GM18873 (cell line): ENCODE data around the gene SLC35F1.

Experiments
- ATAC-seq: cut with Tn5 transposase; IDR thresholded peaks from one replicate; pipeline ENCODE4 v1.9.1; 2021; ENCODE audit warnings: mild to moderate bottlenecking, moderate library complexity, moderate number of reproducible peaks; ENCODE audit not compliant: unreplicated experiment, low FRiP score

The SLC35F1 gene

DNA sequence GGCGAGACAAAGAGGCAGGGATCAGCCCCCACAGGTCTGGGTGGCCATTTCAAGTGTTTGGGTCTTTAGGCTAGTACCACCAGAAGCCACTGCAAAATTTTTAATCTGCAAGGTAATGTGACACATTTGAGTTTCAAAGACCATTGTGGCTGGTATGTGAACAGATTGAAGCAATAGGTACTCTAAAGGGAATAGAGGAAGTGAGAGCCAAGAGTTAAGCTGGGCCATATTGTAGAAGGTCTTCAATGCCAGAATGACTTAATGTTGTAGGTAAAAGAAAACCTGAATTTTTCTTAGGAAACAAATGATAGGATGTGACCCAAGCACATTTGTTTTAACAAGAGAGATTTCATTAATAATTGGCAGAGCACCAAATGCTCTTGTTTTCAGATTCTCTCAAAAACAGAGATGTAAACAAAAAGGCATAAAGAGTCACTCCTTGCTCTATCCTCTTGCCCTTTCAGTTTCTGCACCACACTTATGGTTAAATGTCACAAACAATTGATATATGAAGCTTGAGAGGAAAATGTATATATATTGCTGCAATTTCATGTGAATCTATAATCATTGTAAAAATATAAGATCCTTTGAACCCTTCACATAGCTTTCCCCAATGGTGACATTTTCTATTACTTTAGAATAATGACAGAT is 333.9 kb downstream of the SLC35F1 start:
- ATAC-seq: peak; percentile 50

DNA sequence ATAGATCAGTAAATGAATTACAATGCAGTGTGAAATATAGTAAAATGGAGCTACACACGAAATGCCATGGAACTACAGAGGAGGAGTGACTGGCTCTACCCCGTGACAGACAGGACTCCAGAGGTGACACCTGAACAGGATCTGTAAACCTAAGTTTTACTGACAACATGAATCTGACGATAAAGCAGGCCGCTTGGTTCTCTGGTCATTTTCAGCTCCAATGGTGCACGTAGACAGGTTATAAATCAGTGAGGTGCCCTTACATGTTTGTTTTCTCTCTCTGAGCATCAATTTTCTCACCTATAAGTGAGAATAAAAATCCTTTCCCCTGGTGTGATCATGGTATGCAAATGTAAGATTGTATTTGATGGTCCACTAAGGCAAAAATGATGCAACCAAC is 339.3 kb downstream of the SLC35F1 start:
- no peak for ATAC-seq

DNA sequence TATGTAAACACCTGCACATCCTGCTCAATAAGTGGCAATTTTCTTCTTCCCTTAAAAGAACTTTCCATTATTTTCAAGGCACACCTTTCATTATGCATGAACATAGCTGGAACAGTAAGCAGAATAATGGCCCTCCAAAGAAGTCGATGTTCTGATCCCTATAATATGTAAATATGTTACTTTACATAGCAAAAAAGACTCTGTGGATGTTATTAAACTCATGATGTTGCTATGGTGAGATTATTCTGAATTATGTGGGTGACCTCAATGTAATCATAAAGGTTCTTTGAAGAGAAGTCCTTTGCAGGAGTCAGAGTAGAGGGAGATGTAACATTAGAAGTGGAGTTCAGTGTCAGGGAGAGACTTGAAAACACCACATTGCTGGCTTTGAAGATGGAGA is 341.1 kb downstream of the SLC35F1 start:
- ATAC-seq: no peak

DNA sequence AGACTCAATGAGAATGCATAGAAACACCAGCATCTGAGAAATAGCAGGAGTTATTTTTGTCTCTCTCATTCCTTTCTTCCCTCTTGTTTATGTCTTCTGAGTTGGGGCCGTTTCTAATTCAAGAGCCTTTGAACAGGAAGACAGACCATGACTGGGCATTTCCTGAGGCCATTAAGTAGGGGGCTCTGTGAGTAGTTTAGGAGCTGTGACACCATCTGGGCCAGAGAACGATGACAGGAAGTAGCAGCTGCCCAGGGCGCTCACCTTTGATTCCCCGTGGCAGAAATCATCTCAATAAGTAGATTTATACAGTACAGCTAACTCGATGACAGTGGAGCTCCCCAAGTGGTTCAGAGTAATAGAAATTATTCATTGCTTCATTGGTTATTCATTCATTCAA is 342.6 kb downstream of the SLC35F1 start:
- no peak for ATAC-seq

DNA sequence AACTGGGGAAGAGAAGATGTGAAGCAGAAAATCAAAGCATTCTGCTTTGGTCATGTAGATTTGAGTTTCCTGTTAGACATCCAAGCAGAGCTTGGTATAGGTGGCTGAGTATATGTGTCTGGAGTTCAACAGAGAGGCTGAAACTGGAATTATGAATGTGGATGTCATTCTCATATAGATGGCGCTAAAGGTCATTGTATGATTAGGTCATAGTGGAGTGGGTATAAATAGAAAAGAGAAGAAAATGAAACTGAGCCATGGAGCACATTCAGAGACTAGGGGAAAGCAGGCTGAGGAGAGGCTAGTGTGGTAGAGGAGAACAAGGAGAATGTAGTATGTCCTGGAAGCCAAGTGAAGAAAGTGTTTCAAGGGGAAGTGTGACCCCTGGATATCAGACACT is 345.4 kb downstream of the SLC35F1 start:
- ATAC-seq: no peak

DNA sequence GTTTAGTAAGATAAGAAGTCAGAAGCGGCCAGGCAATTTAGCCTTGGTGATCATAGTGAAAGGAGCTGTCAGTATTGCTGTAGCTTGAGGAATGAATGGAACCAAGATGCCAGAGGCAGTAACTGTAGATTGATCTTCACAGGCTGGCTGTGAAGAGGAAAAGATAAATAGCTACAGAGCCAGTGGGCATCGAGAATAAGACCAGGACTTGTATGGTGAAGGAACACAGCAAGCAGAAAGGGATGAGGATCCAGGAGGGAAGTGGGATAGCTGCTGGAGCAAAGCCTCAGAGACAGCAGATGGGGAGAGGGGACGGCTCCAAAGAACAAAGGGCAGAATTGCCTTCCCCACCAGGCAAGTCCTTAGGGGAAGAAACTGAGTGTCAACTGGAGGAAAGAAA is 346.7 kb downstream of the SLC35F1 start:
- no peak for ATAC-seq

DNA sequence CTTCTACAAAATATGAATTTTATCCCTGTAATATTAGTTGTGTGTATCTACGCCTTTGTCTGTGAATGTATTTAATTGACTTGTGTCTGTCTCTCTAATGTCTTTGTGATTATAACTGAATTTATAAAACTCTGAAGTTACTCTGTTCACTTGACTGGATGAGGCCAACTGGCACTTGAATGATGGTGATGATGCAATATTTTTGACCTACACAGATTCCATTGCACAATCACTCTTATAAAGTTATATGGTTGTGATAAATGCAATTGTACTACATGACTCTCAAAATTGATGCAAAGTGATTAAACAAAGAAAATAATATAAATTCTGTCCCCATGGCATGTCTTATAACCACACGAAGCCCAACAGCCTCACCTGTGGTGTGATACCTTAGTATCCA is 353.8 kb downstream of the SLC35F1 start:
- no peak for ATAC-seq

DNA sequence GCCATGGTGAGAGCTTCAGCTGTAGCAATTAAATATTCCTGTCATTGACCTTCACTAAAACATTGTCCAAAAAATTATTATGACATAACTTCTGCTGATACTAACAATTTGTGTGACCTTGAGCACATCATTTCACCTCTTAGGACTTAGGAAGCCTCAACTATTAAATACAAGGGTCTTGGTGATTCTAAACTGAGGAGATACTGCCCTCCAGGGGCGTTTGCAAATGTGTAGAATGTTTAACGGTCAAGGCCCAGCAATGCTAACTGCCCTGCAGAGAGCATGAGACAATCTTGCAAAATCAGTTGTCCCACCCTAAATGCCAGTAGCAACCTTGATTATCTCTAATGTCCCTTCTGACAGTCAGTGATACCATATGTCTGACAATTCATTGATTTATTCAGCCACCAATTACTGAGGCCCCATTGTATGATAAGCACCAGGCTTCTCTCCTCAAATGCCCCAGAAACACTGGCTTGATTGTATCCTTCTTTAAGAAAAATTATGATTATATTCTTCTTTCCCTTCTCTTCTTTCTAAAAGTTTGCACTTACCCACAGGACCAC is 356.9 kb downstream of the SLC35F1 start:
- ATAC-seq: no peak

DNA sequence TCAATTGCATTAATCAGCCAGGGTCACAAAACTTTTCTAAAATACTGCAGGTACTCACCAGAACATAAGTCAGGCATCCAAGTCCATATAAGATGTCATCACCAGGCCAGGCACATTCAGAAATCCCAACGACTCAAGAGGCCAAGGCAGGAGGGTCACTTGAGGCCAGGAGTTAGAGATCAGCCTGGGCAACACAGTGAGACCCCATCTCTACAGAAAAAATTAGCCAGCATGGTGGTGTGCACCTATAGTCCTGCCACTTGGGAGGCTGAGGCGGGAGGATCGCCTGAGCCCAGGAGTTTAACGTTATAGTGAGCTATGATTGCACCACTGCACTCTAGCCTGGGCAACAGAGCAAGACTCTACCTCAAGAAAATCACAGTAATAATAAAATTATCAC is 362.6 kb downstream of the SLC35F1 start:
- no peak for ATAC-seq

DNA sequence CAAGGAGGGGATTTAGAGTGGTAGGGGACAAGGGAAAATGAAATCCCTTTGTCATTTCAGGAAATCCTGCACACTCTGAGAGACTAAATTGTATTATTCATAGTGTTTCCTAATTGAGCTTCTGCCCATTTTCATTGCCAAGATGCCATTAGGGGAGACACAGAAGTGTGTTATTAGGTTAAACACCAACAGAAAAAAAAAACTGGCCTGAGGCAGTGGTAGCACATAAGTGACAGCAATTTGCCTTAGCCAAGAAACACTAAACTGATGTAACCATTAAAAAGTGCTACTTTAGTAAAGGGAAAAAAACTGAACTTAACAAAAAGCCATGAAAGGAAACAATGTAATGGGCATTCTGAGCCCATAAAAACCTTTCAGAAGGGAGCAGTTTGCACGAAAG is 370.6 kb downstream of the SLC35F1 start:
- ATAC-seq: no peak

DNA sequence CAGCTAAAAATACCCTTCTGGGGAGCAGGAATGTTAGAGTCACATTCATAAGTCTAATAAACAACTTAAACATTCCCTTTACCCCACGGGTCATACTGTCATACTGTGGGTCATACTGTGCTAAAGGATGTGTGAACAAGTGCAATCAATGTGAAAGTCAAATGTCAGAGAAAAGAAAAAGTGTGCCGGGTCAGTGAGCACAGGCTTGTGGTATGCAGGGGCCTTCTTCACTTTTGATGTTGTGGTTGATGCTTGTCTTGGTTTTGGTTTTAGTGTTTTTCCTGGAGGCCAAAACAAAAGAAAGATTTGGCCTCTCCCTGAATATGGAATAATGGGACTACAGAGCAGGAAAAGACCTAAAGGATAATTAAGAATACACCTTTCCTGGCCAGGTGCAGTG is 373.1 kb downstream of the SLC35F1 start:
- ATAC-seq: peak; percentile 82

DNA sequence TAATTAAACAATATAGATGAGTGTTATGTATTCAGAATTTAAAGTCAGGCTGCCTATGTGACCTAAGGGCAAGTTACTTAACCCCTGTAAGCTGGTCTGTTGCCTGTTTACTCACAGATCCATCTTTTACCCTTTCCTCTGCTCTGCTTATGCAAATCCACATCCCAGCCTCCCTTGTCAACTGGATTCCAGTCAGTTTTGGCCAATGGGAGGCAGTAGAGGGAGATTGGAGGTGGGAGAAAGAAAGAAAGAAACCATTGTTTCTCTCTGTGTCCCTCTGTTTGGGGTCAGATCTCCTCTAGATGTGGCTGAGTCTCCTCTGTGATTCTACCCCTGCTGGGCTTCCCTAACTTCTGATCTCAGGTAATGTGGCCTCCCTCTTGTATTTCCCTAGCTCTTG is 374.2 kb downstream of the SLC35F1 start:
- ATAC-seq: no peak

DNA sequence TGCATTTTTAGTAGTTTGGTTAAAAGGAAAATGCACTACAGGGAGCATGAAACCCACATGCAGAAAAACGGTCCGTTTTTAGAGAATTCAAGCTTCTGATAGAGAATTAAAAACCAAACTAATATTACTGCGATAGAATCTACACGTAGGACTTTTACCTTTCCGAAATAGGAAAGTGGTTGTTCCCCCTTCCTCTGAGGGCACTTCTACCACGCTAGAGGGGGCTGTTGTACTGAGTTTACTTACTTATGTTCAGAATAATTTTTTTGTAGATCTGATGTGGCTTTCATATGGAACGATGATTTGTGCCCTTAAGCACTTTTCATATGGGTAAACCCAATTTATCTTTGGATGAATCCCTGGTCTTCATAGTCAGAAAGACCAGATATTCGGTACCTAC is 376.7 kb downstream of the SLC35F1 start:
- ATAC-seq: no peak

DNA sequence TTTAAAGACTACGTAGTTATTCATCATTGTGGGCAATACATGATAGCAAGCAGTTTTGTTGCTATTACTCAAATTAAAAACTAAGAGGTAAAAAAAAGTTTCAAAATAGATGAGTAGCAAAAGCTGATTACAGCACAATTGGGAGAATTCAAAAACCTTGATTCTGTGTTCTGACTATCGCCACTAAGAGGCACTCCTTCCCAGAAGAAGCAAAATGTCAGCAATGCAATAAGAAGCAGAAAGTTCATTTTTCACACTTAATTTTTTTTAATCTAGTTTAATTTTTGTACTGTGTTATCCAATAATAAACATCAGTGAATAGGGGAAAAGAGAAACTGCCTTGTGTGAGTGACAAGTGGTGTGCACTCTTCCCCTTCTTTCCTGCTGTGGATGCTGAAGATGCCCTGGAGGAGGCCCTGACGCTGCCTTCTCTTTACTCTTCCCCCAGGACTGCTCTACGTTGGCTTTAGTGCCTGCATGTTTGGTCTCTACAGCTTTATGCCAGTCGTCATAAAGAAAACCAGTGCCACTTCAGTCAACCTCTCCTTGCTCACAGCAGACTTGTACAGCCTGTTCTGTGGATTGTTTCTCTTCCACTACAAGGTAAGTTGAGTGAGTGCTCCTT is 377.8 kb downstream of the SLC35F1 start:
- no peak for ATAC-seq

DNA sequence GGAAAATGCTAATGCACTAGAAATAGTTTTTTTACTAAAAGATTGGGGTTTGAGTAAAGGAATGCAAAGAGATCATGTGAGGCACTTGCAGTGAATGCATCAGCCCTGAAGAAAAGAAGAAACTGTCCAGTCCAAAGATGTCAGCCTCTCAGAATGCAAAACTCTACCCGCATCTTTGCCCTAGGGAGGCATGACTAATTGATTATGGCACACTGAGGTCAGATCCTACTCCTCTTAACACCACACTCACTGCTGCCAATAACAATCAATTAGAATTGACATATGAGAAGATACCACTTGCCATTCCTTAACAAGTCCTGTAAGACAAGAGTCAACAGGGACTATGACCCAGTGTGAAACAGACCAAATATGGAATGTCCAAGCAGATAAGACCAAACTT is 378.7 kb downstream of the SLC35F1 start:
- no peak for ATAC-seq

DNA sequence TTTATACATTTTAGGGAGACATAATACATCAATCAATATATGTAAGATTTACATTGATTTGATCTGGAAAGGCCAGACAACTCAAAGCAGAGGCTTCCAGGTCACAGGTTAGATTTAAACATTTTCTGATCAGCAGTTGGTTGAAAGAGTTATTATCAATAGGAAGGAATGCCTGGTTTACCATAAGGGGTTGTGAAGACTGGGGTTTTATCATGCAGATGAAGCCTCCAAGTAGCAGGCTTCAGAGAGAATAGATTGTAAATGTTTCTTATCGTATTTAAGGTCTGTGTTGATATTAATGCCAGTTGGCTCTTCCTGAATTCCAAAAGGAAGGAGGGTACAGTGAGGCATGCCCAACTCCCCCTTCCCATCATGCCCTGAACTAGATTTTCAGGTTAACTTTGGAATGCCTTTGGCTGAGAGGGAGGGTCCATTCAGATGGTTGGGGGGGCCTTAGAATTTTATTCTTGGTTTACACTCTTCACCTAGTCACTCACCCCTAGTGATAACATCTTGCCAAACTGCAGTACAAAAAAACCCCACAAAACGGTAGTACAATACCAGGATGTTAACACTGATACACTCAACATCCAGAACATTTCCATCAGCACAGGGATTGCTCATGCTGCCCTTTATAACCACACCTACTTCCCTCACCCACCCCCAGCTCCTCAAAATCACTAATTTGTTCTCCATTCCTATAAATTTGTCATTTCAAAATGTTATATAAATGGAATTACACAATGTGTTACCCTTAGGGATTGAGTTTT is 381.5 kb downstream of the SLC35F1 start:
- ATAC-seq: no peak

DNA sequence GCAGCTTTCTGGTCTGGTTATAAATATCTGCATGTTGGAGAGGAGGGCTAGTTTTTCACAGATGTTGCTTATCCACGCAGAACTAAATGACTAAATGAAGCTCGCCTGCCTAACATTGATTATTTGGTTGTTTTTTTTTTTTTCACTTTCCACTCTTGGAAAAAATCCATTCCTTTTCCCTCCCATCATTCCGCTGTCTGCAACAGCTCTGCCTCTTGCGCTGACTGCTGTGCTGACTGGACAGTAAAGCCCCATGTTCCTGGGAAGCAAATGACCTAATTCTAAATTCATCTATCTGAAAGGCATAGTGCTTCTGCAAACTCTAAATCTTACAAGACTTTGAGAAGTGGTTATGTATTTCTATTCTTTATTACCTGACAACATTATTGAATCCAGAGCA is 385.5 kb downstream of the SLC35F1 start:
- no peak for ATAC-seq

DNA sequence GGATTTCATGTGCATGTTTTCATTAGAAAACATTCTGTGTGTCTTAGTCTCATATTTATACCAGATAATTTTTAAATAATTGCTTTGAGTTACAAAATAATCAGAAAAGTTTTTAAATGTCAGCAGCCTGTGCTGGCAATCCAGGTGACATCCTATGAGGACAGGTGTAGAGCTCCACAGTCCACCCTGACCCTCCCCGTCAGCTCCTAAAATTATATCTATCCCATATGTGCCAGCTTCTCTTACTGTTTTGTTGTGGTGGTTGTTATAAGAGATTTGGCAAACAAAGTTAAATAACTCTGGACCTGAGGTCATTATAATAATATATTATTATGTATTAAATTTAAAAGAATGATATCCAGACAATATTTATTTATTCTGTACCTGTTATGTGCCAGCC is 387.8 kb downstream of the SLC35F1 start:
- ATAC-seq: no peak

DNA sequence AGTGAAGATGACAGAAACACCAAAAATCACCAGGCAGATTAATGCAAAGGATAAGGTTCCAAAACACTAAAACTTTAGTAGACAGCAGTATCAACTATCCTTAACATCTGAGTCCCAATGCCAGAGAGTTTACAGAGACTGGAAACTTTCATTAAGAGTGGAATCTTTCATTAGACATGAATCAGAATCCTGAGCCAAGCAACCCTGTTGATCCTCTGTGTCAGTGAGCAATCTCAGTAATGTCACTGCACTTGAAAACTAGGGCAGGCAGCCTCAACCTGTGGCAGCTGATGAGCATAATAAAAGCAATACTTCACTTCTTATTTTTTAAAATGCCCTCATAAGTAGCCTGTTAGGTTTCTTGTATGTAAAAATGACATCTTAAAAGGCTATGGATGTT is 388.3 kb downstream of the SLC35F1 start:
- ATAC-seq: no peak

DNA sequence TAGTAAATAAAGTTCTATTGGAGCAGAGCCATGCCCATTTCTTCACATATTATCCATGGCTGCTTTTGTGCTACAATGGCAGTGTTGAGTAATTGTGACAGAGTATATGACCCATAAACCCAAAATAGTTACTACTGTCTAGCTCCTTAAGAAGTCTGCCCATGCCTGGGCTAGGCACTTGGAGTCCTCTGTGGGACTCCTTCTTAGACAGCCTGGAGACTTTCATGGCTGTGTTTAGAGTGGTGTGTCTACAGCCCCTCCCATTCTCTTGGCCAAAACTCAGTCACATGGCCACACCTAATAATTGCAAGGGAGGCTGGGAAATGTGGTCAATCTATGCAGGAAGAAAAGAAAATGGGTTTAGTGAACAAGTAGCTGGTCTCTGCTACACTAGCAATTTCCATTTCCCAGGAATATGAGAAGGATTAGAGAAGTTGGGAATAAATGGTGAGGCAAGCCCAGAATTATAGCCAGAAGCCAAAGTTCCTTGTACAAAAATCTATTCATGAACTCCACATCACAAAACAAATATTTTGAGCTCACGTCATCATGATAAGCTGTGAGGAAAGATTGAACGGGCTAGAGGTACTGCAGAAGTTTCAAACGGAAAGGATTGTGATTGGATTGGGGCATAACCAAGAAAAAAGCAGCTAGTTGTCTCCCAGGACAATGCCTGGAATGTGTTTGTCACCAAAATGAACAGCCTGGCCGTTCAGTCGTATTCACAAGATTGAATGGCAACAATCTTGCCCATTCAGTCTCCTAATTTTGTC is 389.3 kb downstream of the SLC35F1 start:
- ATAC-seq: no peak

DNA sequence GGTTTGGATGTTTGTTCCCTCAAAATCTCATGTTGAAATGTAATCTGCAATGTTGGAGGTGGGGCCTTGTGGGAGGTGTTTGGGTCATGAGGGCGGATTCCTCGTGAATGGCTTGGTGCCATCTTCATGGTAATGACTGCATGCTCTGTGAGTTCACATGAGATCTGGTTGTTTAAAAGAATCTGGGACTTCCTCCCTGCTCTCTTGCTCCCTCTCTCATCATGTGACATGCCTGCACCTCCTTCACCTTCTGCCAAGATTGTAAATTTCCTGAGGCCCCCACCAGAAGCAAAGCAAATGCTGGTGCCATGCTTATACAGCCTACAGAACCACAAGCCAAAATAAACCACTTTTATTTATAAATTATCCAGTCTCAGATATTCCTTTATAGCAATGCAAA is 390.8 kb downstream of the SLC35F1 start:
- no peak for ATAC-seq
